GM13976 (cell line): ENCODE results near the gene ZSWIM7.

ENCODE experiments used
- DNase-seq: peaks from one replicate; pipeline ENCODE4 v3.0.0; 2012; ENCODE audit warnings: low spot score
- CTCF ChIP-seq: IDR thresholded peaks from 2 replicates; pipeline ENCODE4 v1.5.1; 2012; ENCODE audit warnings: borderline replicate concordance, mild to moderate bottlenecking; ENCODE audit not compliant: insufficient read depth; ENCODE audit errors: extremely low read depth, missing control alignments, control extremely low read depth
- in situ Hi-C: fragments of 300-500 bp; cut with MboI; formaldehyde crosslinking; loops from one replicate; pipeline ENCODE4 v1.12.0; 2022; ENCODE audit warnings: low sequenced_read_pairs, mixed read lengths, inconsistent platforms; ENCODE audit not compliant: unreplicated experiment

ZSWIM7 gene

GRCh38 chr17:15965528-15965927, 34.0 kb downstream of the ZSWIM7 start:
- TF ChIP-seq CTCF, result no peak
- in situ Hi-C loops, result loop anchor here (25.0 kb wide), 1 partner anchor 128 kb away; no protein-coding TSS in a partner anchor
- DNase-seq, result no peak

GRCh38 chr17:15963670-15964110, 35.8 kb downstream of the ZSWIM7 start:
- in situ Hi-C loops, result loop anchor here (25.0 kb wide), 1 partner anchor 126 kb away; no protein-coding TSS in a partner anchor
- TF ChIP-seq CTCF, result no peak
- no peak for DNase-seq

GRCh38 chr17:15958484-15958854, 41.0 kb downstream of the ZSWIM7 start:
- in situ Hi-C loops, result loop anchor here (25.0 kb wide), 1 partner anchor 121 kb away; no protein-coding TSS in a partner anchor
- DNase-seq, result no peak
- no peak for TF ChIP-seq CTCF

GRCh38 chr17:15957608-15958307, 41.7 kb downstream of the ZSWIM7 start:
- no peak for TF ChIP-seq CTCF
- in situ Hi-C loops, result loop anchor here (25.0 kb wide), 1 partner anchor 120 kb away; no protein-coding TSS in a partner anchor
- DNase-seq, result no peak

GRCh38 chr17:15957206-15957605, 42.3 kb downstream of the ZSWIM7 start:
- TF ChIP-seq CTCF, result no peak
- in situ Hi-C loops, result loop anchor here (25.0 kb wide), 1 partner anchor 120 kb away; no protein-coding TSS in a partner anchor
- DNase-seq, result no peak

GRCh38 chr17:15955793-15956541, 43.5 kb downstream of the ZSWIM7 start:
- in situ Hi-C loops, result loop anchor here (25.0 kb wide), 1 partner anchor 119 kb away; no protein-coding TSS in a partner anchor
- DNase-seq, result no peak
- no peak for TF ChIP-seq CTCF
